G401 (cell line): ENCODE results near the gene PRDM5. TPM values are rescaled to one million over a fixed set of nuclear protein-coding genes. Genes with fewer than 3 reads are reported as not detected.

ENCODE experiments used
- DNase-seq: peaks from one replicate; pipeline ENCODE4 v3.0.0-alpha.2; 2015; ENCODE audit warnings: low spot score
- in situ Hi-C: cut with HindIII; loops from 2 replicates; pipeline ENCODE4 v1.10.0; 2016; ENCODE audit warnings: low sequenced_read_pairs, mixed read lengths
- total RNA-seq: library from RNA; depleted of rRNA; stranded (reverse); fragments of >200 nt; shearing (Covaris generic); gene quantifications from 2 replicates; pipeline ENCODE4 v1.2.3, GENCODE V29; 2014

The PRDM5 gene
- total RNA-seq, 1 experiment from 2014 or later: 5.3 TPM

DNA sequence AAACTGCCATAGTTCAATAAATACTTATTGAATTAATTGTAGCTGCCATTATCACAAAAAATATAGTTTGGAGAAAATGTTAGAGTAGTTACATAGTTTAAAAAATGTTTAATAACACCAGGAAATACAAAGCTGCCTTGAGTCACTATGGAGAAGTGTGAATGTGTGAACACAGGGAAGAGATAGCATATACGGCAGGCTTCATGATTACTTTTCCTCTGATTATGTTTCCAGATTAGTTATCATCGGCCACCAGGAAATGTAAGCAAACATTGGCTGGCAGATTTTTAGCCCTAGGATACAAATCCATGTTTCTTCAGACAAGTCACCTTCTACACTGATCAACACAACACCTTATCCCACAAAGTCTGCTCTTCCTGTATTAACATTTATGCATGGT lies 4.4 kb downstream of the PRDM5 start:
- DNase-seq: no peak
- in situ Hi-C loops: no loop called here

DNA sequence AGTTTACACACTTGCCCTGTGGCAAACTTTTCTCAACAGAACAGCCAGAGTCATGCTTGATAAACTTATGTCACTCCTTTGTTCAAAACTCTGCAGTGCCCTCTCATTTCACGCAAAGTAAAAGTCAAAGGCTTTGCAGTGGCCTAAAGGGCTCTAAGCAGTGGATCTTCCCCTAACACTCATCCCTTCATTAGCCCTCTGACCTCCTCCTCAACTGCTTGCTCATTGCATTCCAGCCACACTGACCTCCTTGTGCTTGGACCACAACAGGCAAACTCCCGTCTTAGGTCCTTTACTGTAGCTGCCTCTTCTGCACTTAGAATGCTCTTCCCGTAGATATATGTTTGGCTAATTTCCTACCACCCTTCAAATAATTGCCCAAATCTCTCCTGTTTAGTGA lies 5.6 kb downstream of the PRDM5 start:
- in situ Hi-C loops: no loop called here
- no peak for DNase-seq

DNA sequence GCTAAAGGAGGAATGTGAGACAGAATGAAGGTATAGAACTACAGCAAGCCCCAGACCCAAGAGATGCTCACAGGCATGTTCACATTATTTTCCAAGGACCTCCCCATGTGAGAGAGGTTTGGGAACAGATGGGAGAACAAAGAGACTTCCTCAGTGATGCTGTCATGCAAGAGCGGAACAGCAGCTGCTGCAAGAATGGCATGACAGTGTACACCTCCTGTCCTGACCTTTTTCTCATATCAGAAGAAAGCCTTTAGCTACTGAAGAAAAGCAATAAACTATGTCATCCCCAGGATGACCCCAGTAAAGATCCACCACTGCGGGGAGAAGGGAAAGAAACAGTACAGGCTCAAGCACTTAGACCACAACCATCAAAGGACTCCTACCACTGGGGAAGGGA lies 7.2 kb downstream of the PRDM5 start:
- in situ Hi-C loops: no loop called here
- DNase-seq: no peak

DNA sequence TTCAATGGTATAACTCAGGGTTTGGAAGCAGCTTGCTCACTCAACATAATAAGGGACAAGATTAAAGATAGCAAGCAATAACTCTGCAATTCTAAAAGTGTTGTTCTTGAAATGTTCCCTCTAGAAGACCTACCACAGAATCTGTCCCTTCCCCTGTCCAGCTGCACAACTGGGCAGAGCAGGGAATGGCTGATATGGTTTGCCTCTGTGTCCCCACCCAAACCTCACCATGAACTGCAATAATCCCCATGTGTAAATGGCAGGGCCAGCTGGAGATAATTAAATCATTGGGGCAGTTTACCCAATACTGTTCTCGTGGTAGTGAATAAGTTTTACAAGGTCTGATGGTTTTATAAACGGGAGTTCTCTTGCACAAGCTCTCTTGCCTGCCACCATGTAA lies 19.1 kb downstream of the PRDM5 start:
- in situ Hi-C loops: no loop called here
- no peak for DNase-seq

DNA sequence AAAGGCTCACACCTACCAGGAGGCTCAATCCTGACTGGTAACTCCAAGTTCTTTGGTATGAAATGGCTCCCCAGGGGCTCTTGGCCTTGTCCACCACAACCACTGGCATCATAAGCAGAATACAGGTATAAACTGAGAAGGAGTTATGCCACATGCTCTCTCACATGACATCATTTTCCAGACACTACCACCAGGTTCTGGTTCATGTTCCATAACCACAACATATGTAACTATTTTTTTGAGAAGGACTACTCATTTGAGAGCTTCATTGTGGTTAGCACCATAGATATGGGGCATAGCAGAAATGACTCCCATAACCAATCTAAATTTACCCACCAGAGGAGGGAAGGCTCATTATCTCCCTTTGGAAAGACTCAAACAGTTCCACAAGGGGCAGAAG lies 19.6 kb downstream of the PRDM5 start:
- in situ Hi-C loops: no loop called here
- no peak for DNase-seq

DNA sequence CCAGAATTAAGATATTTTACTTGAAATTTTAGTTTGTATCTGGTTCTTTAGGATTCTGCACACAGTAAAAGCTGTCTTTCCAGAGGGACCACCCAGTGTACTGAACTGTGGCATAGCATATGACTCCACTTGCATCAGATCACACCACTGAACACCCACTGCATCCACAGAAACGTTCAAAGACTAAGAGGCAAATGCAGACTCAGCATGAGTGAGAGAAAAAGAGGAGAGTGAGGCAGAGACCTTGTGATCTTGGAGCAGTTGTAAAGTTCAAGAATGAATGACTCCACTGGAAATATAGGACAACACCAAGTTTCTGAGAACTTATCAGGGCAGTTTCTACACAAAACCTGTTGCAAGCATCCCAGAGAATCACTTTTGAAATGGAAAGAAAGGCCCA lies 20.8 kb downstream of the PRDM5 start:
- no peak for DNase-seq
- in situ Hi-C loops: no loop called here

DNA sequence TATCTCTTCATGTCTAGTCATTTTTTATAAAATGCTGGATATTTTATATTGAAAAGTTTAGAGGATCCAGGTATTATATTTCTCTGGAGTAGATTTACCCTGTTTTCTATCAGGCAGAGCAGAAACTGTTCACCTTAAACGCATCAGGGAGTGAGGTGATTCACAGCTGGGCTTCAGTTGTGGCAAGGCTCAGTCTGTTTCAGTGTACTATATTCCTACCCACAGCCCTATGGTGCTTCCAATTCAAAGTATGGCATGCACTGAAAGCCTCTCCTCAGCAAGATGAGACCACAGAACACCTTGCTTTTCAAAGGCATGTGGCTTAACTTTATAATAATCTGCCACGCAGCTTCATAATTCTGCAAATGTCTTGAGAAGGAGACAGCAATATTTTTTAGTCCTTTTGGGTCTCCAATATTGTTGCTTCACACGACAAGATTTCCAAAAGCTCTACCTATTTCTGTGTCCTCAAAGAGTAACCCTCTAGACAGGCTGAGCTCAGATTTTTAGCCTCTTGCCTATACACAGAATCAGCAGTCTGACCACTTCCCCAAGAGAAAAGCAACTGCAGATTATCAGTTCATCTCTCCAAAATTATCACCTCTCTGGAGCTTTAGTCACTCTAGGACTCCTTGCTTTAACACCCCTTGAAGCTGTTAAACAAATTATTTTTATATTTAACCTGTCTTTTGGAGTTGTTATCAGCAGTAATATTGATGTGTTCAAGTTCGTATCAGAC lies 24.4 kb downstream of the PRDM5 start:
- in situ Hi-C loops: no loop called here
- no peak for DNase-seq

DNA sequence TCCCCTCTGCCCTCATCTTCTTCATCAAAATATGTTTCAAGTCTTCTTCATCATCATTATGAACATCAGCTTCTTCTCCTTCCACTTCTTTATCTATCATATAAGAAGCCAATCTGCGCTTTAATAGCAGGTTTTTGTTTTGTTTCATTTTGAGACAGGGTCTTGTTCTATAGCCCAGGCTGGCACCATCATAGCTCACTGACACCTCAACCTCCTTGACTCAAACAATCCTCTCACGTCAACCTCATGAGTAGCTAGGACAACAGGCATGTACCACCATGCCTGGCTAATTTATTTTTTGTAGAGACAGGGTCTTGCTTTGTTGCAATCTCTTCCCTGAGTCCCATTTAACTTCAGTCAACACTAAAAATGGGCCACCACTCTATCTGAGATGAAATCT lies 27.0 kb downstream of the PRDM5 start:
- in situ Hi-C loops: no loop called here
- no peak for DNase-seq

DNA sequence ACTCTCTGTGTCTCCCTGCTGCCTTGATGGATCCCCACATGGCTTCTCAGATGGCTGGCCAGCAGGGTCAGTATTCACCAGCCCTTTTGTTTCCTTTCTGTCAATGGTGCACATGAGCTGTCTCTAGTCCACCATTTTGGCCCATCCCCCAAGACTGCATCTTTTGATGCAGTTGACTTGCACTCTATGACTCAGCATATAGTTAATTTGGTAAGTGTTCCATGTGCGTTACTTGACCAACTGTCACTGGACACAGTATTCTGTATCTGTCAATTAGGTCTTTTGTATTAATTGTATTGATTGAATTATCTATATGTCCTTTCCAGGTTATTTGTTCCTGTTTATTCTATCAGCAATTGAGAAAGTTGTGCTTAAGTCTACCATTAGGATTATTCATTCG lies 29.2 kb downstream of the PRDM5 start:
- no peak for DNase-seq
- in situ Hi-C loops: no loop called here

DNA sequence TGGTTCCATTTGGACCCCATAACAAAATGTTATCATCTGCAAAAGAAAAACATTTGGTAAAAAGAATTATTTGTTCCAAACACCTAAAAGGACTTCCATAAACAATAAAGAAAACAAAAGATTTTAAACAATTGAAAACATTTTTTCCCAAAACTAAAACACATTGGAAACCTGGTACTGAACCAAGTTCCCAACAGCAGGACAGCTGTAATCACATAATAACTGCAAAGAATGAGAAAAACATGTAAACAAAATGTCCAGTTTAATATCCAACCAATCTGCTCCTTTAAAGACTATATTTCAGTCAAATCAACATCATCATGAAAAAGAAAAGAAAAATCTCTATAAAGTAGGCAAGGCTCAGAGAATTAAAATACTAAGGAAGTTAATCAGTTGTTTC lies 36.3 kb downstream of the PRDM5 start:
- in situ Hi-C loops: no loop called here
- DNase-seq: no peak

DNA sequence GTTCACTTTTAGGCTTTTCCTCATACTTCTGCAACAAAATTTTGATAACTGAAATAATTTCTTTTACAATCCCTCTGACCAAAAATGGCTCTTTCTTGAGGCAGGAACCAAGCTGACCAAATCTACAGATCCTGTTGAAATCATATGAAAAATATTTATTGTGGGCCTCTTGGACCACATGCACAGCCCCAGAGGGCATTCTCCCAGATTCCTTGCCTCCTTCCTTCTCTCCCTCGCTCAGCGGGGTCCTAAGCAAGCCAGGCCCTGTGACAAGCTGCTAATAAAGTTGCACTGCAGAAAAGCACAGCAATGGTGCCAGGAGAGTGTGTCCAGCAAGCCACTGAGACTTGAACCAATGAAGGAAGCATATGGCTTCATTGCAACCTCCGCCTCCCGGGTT lies 40.7 kb downstream of the PRDM5 start:
- DNase-seq: no peak
- in situ Hi-C loops: no loop called here

DNA sequence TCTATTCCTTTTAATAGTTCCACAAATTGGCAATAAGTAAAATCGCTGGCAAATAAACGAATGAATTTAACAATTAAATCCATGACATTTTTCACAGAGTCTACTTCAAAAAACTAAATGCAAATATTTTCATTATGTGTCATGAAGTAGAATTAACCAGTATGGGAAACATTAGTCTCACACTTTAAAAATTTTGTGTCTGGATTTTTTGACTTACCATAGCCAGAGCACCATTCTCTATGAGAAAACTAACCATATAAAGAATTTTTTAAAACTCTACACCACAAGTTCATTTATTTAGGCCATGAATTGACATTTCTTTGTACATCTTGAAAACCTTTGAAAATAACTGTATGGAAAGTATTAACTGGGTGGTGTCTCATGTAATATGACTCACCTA lies 41.2 kb downstream of the PRDM5 start:
- DNase-seq: no peak
- in situ Hi-C loops: no loop called here

DNA sequence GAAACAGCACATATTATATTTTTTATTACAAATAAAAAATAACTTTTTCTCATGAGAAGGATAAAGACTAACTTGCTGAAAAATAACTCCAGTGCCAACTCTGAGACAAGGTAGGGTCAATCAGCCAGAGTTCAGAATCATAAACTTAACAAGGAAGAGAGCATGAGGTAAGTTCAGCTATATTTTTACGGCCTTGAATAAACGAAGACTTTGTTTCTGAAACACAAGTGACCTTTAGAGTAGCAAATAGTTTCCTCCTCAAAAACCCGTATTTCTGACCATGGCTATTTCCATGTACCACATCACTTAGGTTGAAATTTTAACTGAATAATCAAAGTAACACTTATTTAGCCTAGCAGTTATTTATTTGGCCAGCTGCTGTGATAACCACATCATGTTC lies 45.5 kb downstream of the PRDM5 start:
- in situ Hi-C loops: no loop called here
- DNase-seq: no peak

DNA sequence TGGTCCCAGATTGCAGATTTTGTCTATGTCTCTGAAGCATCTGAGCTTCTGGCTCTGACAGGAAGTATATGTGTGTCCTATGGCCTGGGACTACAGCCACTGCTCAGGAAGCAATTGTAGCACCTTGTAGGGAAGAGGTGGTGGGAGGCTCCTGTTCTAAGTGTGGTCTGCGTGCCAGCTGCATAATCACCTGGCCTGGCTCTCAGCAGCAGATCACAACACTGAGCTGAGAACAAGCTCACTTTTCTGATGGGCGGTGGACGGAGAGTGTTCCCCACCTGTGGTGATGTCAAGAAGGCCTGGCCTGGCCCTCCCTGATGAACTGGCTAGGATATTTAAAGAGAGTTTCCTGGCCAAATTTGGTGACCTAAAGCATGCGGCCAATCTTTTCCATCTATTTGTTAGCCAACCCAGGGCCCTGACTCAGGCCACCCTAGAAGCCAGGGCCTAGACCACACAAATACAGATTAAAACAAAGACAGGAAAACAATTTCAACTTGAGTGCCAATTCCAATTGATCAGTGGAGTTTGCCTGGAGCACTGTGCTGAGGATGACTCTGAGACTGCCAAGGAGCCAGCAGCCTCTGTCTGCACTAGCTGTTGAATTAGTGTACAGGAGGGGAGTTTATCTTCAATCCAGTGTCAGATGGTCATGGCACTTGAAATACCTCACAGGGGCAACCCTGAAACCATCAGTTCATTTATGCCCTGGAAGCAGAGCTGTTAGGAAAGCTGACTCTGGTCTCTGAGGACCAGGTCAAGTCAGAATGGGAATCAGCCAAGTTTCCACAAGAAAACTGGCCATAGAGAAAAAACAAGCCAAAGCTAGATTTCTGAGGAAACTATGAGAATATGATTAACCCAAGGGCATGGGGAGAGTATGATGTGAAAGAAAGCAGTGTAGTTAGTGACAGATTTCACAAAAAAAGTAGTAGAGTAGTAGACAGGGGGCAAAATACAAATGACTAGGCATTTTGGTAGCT lies 47.4 kb downstream of the PRDM5 start:
- in situ Hi-C loops: no loop called here
- no peak for DNase-seq

DNA sequence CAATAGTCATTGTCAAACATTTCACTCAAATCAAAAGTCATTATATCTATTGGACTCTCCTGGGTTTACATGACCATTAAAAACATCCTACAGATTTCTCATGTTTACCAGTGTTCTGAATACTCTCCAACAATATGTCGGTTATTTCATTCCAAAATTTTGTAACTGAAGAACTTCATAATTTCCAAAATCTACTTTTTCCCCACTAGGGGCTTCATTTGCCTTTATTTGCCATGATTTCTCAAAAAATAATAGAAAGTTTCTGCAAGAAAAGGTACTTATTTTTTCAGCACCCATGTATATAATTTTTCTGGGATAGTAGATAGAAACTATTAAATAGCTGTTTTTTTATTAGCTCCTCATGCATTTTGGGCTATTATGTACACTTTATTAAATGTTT lies 49.0 kb downstream of the PRDM5 start:
- in situ Hi-C loops: no loop called here
- no peak for DNase-seq

DNA sequence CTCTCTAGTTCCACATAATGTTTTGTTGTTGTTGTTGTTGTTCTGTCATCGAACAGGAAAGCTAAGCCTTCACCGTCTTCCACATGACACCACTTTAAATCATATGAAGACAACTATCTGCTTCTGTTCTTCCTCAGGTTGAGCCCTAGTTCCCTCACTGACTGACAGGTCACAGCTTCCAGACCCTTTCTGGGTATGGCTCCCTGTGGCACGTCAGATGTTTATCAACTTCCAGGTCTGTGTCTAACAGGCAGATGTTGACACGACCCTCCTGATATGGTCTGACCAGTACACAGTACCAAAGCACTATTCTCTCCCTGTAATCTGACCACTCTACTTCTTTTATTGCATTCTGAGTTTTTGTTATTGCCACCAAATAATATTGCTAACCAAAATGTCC lies 51.4 kb downstream of the PRDM5 start:
- in situ Hi-C loops: no loop called here
- DNase-seq: no peak

DNA sequence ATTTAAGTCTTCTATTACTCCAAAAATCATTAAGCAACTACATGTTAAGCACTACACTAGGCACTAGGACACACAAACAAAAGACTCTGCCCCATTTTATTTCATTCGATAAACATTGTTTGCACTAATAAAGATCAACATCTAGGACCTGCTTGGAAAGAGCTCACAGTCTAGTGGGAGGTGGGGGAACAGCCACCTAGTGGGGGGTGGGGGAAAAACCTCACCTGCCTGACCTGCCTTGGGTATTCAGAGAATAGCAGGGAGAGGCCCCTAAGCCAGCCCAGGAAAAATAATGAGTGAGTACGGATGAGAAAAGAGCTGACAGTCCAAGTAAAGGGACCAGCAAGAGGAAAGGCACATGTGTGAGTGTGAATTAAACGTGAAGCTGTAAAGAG lies 52.2 kb downstream of the PRDM5 start:
- in situ Hi-C loops: no loop called here

DNA sequence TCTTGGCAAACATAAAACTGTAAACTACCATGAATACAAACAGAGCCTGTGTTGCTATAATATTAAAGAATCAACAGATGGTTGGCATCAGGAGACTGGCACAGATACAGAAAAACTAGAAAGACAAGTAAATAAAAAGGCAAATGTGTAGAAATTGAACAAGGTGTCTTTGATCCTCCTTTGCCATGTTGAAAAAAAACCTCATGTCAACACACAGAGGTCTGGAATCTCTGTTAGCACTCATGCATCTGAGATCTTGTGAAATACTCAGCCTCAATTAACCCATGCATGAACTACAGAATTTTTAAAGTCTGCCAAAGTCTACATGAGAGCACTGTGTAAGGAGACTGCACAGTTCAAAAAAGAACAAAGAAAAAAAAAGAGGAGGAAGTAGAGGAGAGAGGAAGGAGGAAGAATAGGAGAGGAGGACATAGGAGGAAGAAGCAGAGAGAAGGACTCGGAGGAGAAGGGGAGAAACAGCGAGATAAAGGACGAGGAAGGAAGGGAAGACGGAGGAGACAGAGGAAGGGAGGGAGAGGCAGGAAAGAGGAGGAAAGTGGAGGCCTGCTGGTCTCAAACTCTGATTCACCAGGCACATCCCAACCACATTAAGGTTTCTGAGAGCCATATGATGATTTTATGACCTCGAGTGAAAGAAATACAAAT lies 52.8 kb downstream of the PRDM5 start:
- in situ Hi-C loops: no loop called here
- DNase-seq: no peak

More for the DNA sequence above, 52.2 kb downstream of the PRDM5 start:
- no peak for DNase-seq

DNA sequence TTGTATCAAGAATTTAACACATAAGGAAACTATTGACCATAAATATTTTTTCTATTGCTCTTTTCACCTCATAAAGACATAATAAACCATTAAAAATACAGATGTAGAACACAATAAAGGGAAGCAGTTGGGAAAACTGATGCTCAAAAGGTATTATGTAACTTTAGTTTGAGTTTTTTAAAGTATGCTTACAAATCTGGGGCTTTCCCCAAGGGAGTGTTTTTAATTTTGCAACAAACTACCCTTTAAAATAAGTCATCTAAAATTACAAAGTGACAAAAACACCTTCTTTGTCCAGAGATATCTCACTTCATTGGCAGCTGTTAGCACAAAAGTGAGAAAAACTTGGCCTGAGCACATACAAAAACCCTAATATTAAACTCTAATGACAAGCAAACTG lies 55.0 kb downstream of the PRDM5 start:
- no peak for DNase-seq
- in situ Hi-C loops: no loop called here

DNA sequence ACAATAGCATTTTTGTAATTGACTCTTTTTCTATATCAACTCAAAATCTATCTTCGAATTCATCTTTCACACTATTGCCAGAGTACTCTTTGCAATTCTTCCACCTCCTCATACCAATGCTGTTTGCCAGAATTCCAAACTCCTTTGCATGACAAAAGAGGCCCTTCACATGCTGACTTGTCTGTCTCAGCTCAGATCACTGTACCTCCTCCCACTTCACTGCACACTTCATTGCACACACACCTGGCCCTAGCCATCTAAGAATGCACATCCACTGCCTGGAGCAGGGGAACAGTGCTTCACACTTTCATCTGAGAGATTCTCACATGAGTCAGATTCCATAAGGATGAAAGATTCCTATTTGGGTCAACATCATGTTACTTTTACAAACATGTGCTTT lies 56.5 kb downstream of the PRDM5 start:
- in situ Hi-C loops: no loop called here
- DNase-seq: no peak
